DMS114 treated with DMSO at 0.1 percent for 48 hours (cell line): Measurements from ENCODE around the gene GAGE1.
"Not testable (repeated sequence)": the region's sequence is repeated elsewhere in the genome, so short reads cannot be mapped to it uniquely, and the experiment has no call there.

Source experiments
- DNase-seq: peaks from one replicate; lab custom pipeline; 2025; ENCODE audit not compliant: unreplicated experiment; lab: John Stamatoyannopoulos, UW

Gene GAGE1, protein sequence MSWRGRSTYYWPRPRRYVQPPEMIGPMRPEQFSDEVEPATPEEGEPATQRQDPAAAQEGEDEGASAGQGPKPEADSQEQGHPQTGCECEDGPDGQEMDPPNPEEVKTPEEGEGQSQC

DNA sequence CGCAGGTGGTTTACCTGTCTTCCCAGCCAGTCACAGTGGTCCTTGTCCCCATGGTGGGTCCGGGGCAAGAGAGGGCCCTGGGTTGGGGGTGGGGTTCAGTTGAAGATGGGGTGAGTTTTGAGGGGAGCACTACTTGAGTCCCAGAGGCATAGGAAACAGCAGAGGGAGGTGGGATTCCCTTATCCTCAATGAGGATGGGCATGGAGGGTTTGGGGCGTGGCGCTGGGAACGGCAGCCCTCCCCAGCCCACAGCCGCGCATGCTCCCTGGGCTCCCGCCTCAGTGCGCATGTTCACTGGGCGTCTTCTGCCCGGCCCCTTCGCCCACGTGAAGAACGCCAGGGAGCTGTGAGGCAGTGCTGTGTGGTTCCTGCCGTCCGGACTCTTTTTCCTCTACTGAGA is at the start of gene GAGE1:
TSS of gene GAGE1 (plus strand) at position 301 of the 400 bp plus-strand sequence. CDS start 1,155 bp downstream, outside the sequence.
- DNase-seq: not testable (repeated sequence)

DNA sequence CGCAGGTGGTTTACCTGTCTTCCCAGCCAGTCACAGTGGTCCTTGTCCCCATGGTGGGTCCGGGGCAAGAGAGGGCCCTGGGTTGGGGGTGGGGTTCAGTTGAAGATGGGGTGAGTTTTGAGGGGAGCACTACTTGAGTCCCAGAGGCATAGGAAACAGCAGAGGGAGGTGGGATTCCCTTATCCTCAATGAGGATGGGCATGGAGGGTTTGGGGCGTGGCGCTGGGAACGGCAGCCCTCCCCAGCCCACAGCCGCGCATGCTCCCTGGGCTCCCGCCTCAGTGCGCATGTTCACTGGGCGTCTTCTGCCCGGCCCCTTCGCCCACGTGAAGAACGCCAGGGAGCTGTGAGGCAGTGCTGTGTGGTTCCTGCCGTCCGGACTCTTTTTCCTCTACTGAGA is 47.8 kb upstream of the GAGE1 start, which contains the start of gene GAGE12E:
TSS of gene GAGE12E (plus strand) at position 301 of the 400 bp plus-strand sequence. CDS start 1,155 bp downstream, outside the sequence.
- DNase-seq: not testable (repeated sequence)

DNA sequence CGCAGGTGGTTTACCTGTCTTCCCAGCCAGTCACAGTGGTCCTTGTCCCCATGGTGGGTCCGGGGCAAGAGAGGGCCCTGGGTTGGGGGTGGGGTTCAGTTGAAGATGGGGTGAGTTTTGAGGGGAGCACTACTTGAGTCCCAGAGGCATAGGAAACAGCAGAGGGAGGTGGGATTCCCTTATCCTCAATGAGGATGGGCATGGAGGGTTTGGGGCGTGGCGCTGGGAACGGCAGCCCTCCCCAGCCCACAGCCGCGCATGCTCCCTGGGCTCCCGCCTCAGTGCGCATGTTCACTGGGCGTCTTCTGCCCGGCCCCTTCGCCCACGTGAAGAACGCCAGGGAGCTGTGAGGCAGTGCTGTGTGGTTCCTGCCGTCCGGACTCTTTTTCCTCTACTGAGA is 38.3 kb upstream of the GAGE1 start, which contains the start of gene GAGE12F:
TSS of gene GAGE12F (plus strand) at position 301 of the 400 bp plus-strand sequence. CDS start 1,155 bp downstream, outside the sequence.
- DNase-seq: not testable (repeated sequence)

DNA sequence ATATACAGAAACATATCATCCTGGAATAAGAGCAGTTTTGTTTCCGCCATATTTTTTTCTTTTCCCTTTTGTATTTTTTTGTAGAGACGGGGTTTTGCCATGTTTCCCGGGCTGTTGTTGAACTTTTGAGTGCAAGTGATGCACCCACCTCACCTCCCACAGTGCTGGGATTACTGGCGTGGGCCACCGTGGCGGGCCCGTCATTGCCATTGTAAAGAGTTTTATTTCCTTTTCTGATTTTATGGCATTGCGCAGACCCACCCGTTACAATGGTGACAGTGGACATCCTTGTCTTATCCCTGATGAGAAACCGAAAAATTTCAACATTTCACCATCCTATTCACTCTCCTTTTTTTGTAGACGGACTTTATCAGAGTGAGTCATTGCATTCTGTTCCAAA is 30.1 kb upstream of the GAGE1 start:
- DNase-seq: not testable (repeated sequence)

DNA sequence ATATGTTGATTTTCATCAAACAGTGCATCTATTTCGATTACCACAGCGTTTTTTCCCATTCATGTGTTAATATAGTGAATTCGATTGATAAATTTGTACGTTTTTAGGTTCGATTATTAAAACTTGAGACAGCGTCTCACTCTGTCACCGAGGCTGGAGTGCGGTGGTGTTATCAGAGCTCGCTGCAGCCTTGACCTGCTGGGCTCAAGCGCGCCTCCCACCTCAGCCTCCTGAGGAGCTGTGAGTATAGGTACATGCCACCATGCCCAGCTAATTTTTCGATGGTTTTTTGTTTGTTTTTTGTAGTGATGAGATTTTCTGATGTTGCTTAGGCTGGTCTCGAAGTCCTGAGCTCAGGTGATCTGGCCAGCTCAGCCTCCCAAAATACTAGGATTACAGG is 29.7 kb upstream of the GAGE1 start:
- not testable (repeated sequence) for DNase-seq

DNA sequence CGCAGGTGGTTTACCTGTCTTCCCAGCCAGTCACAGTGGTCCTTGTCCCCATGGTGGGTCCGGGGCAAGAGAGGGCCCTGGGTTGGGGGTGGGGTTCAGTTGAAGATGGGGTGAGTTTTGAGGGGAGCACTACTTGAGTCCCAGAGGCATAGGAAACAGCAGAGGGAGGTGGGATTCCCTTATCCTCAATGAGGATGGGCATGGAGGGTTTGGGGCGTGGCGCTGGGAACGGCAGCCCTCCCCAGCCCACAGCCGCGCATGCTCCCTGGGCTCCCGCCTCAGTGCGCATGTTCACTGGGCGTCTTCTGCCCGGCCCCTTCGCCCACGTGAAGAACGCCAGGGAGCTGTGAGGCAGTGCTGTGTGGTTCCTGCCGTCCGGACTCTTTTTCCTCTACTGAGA is 28.7 kb upstream of the GAGE1 start, which contains the start of gene GAGE12G:
TSS of gene GAGE12G (plus strand) at position 301 of the 400 bp plus-strand sequence. CDS start 1,155 bp downstream, outside the sequence.
- DNase-seq: not testable (repeated sequence)

DNA sequence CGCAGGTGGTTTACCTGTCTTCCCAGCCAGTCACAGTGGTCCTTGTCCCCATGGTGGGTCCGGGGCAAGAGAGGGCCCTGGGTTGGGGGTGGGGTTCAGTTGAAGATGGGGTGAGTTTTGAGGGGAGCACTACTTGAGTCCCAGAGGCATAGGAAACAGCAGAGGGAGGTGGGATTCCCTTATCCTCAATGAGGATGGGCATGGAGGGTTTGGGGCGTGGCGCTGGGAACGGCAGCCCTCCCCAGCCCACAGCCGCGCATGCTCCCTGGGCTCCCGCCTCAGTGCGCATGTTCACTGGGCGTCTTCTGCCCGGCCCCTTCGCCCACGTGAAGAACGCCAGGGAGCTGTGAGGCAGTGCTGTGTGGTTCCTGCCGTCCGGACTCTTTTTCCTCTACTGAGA is 19.2 kb upstream of the GAGE1 start, which contains the start of gene GAGE12H:
TSS of gene GAGE12H (plus strand) at position 301 of the 400 bp plus-strand sequence. CDS start 1,155 bp downstream, outside the sequence.
- DNase-seq: not testable (repeated sequence)

DNA sequence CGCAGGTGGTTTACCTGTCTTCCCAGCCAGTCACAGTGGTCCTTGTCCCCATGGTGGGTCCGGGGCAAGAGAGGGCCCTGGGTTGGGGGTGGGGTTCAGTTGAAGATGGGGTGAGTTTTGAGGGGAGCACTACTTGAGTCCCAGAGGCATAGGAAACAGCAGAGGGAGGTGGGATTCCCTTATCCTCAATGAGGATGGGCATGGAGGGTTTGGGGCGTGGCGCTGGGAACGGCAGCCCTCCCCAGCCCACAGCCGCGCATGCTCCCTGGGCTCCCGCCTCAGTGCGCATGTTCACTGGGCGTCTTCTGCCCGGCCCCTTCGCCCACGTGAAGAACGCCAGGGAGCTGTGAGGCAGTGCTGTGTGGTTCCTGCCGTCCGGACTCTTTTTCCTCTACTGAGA is 9.6 kb upstream of the GAGE1 start, which contains the start of gene GAGE2A:
TSS of gene GAGE2A (plus strand) at position 301 of the 400 bp plus-strand sequence. CDS start 1,155 bp downstream, outside the sequence.
- DNase-seq: not testable (repeated sequence)

DNA sequence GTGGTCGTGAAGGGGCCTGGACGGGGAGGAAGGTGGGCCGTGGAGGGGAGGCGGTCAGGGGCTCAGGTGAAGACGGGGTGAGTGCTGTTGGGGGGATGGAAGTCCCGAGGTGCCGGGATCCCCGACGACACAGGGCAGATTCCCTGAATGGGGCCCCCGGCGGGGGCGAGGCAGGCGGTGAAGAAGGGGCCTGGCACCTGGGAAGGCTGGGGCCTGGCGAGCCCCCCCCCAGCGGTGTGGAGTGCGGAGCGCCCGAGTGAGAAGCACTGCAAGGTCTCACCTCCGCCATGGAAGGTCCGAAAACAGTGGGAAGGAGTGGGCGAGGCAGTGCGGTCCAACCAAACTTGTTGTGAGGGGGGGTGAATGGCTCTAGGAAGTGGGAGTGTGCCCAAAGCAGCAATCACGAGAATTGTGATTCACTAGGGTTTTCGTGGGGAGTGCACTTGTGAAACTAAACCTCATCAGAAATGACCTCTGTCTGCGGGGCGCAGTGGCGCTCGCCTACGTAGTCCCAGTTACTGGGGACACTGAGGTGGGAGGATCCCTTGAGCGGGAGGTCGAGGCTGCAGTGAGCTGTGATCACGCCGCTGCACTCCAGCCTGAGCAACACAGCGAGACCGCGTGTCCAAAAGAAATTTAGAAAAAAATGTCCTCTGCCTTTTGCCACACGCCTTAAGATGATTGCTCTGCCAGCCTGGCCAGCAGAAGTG is 8.9 kb upstream of the GAGE1 start:
- DNase-seq: not testable (repeated sequence)

DNA sequence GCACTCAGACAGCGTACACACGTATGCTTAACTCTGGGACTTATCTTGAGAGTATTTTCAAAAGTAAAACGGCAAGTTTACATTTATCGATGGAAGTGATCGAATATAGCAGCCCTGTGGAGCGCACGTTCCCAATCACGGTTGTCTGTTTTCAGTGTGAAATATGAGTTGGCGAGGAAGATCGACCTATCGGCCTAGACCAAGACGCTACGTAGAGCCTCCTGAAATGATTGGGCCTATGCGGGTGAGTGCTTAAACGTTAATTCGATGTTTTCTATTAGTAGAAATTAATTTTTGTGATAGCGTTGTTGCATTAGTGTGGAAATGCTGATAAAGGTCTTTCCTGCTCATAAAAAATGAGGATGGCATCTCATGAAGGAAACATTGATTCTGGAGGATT is 8.3 kb upstream of the GAGE1 start:
- not testable (repeated sequence) for DNase-seq

DNA sequence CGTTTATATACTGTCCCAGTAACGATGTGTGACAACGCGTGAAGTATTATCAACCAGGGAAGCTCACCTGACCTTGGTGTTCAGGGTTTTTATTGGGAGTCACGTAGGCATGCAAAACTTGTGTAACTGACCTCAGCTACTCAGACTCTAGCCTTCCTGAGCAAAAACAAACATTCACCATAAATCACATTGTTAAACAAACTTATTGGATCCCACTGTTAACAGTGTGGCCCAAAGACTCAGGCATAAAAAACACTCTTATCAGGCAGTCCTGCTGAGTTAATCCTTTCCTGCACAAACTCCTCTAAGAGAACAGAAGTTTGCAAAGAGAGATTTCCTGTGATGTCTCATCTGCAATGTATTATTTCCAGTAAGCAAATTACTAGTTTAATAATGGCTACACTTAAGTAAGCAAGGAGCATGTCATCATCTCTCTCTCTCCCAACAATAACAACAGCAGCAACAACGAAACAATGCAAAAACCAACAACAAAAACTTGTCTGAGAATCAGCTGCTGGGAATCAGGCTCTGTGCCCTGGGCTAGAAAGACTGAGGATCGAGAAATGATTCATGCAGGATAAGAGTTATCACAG is 12.0 kb downstream of the GAGE1 start:
- no peak for DNase-seq

DNA sequence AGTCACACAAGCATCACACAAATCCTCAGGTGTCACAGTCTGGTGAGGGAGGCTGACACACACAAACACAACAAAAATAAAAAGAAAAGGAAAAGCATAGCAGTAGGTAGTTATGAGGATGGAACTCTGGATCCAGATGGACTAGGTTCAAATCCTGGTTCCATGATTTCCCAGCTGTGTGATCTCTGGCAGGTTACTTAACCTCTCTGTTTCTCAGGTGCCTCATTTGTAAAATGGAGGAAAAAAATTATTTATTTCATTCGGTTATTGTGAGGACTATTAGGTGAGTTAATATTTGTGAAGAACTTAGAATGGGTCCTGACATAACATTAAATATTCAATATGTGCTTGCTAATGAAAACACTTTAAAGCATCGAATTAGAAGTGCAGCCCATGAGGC is 19.8 kb downstream of the GAGE1 start:
- DNase-seq: no peak

DNA sequence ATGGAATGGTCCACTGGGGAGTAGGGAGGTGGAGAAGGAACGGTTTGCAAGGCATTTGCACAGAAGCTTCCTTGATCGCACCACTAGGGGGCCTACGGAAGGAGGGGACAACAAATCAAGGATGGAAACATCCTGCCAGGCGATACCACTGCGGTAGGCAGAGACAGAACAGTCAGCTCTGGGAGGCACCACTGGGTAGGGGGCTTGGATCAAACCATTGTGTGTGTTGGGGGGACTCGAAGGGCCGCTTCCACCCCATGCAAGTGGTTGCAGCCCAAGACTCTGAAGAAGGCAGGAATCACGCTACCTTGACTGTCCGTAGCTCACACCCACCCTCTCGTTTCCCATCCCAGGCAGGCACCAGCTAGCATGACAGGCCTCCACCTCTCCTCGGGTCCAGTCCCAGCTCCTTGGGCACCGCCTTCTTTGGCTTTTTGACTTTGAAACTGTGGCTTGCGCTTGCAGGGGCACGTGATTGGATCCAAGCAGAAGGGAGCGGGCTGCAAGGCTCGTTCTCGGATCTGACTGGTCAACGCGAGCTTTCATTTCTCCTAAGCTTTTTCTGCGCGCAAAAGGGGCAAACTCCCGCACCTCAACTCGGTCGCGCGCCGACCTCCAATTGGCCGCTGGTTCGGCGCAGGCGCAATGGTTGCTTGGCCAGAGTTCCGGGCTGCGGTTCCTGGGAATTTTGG is 28.4 kb downstream of the GAGE1 start:
- no peak for DNase-seq

DNA sequence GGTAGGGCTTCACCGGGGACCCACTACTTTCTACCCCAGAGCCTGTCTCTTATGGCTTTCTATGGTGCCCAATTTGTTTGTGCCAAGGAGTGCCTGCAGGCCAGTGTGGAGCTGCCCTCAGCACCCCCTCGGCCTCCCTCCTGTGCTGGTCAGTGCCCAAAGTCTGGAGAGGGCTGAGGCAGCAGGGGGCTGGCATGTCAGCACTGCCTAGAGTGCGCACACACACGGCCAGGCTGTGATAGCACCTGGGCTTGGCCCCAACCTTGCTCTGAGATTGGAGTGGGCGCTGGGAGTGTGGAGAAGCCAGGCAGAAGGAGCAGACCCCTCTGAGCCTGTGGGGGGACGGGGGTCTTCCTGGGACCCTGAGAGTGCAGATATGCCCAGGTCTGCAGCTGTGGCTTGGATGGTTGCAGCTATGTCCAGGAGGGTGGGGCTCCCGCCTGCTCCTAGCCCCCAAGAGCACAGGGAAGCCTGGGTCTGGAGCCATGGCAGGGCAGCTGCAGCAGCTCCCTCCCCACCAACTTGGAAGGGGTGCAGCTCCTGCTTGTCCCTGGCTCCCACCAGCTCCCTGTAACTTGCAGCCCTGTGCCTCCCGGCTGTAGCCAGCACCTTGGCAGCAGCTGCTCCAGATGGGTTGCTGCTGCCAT is 46.3 kb downstream of the GAGE1 start:
- DNase-seq: no peak

DNA sequence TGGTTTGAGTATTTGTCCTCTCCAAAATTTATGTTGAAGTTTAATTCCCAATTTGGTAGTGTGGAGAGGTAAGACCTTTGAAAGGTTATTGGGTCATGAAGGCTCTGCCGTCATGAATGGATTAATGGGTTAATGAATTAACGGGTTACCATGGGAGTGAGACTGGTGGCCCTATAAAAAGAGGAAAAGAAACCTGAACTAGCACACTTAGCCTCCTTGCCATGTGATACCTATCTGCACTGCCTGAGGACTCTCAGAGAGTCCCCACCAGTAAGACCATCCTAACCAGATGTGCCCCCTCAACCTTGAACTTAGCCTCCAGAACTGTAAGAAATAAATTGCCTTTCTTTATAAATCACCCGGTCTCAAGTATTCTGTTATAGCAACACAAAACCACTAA is 57.7 kb downstream of the GAGE1 start:
- DNase-seq: no peak
